Measurements from ENCODE around the gene DOC2A. TPM values are rescaled to one million over a fixed set of nuclear protein-coding genes. Genes with fewer than 3 reads are reported as not detected.
"Not testable (repeated sequence)": the region's sequence is repeated elsewhere in the genome, so short reads cannot be mapped to it uniquely, and the experiment has no call there.

Gene DOC2A
- total and polyA plus RNA-seq, 10 donors = 0.74 to 4.8 (median 2.5) TPM

DNA sequence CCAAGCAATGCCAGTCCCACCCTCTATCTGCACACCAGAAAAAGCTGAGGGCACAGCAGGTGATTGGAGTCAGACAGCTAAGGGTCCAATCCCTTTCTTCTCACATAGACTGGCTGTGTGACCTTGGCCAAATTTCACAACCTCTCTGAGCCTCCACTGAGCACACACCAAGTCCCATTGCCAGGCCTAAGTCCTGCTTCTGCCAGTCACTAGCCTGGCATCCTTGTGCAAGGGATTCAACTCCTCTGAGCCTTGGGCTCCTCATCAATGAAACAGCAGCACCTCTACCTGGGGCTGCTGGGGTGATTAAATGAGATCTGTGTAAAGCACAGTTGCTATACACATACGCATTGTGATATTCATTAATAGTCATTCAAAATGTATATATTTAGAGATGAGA lies 35.8 kb upstream of the DOC2A start:
- H3K27ac ChIP-seq = no peak overlapping the region

DNA sequence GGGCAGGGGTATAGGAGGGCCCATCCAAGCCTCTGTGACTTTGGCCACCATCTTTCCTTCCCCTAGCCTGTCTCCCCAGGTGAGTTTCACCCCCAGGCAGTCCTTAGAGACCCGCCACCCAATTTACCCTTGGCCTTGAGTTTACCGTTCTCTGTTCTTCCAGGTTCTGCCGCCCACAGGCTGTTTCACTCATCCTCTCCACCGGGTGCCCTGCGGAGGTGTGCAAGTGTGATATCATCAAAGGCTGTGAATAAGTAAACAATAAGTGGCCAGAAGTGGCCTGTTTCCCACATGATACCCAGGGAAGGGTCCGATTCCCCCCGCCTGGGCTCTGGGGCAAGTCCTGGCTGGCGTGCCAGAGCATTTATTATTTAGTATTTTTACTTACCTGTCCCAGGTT lies 35.4 kb upstream of the DOC2A start:
- no peak overlapping the region for H3K4me3 ChIP-seq
- intact Hi-C loops (cut with DNase I; ENCODE audit: low total_unique reads) = no loop called here
- no peak for TF ChIP-seq POLR2AphosphoS5 (IDR thresholded peaks at IDR 0.05)
- TF ChIP-seq, protein P1, sequence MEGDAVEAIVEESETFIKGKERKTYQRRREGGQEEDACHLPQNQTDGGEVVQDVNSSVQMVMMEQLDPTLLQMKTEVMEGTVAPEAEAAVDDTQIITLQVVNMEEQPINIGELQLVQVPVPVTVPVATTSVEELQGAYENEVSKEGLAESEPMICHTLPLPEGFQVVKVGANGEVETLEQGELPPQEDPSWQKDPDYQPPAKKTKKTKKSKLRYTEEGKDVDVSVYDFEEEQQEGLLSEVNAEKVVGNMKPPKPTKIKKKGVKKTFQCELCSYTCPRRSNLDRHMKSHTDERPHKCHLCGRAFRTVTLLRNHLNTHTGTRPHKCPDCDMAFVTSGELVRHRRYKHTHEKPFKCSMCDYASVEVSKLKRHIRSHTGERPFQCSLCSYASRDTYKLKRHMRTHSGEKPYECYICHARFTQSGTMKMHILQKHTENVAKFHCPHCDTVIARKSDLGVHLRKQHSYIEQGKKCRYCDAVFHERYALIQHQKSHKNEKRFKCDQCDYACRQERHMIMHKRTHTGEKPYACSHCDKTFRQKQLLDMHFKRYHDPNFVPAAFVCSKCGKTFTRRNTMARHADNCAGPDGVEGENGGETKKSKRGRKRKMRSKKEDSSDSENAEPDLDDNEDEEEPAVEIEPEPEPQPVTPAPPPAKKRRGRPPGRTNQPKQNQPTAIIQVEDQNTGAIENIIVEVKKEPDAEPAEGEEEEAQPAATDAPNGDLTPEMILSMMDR (IDR thresholded peaks at IDR 0.05 in 8 of 11, conservative IDR thresholded peaks at IDR 0.05 in 3 of 11) = no peak
- TF ChIP-seq POLR2A (IDR thresholded peaks at IDR 0.05) = no peak
- H3K27me3 ChIP-seq (replicated peaks in 1 of 7) = peaks cover 0 to 10% (median 0%) of the 10 kb centered on the region in 7 donors
- no peaks in the 10 kb centered on the region for H3K36me3 ChIP-seq
- WGBS, 5 donors = 75 to 81% (median 80%) methylated on average over 8 of the region's 8 CpGs
- H3K4me1 ChIP-seq = peaks cover 0 to 5% (median 0%) of the 10 kb centered on the region in 6 donors
- DNase-seq = no peak
- no peak overlapping the region for H3K27ac ChIP-seq
- H3K9me3 ChIP-seq = no peaks in the 10 kb centered on the region

More for the DNA sequence above, 35.8 kb upstream of the DOC2A start:
- 86 to 100% (median 94%) methylated on average over 1 of the region's 1 CpG for whole genome bisulfite sequencing, 5 donors
- peaks cover 0 to 5% (median 0%) of the 10 kb centered on the region in 6 donors for H3K4me1 ChIP-seq
- H3K9me3 ChIP-seq = no peaks in the 10 kb centered on the region
- peaks cover 0 to 8% (median 0%) of the 10 kb centered on the region in 7 donors for H3K27me3 ChIP-seq (replicated peaks in 1 of 7)
- DNase-seq = no peak
- intact Hi-C loops (cut with DNase I; ENCODE audit: low total_unique reads) = no loop called here
- H3K36me3 ChIP-seq = no peaks in the 10 kb centered on the region
- TF ChIP-seq POLR2A (IDR thresholded peaks at IDR 0.05) (no peak), POLR2AphosphoS5 (IDR thresholded peaks at IDR 0.05) (no peak)
- no peak overlapping the region for H3K4me3 ChIP-seq

DNA sequence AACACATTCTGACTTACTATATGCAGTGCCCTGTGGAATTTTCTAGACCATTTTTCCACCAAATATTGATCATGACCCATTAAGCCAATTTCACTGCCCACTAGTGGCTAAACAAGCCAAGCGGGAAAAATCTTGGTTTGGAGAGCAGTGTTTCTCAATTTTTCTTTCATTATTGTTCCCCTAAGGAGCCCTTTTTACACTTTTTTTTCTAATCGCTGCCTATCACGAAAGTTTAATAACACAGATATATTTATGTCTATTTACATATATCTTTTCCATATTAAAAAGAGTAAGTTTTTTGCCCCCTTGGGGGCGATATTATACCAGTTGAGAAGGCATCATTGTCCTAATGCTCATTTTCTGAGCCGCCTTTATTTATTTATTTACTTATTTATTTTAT lies 31.0 kb upstream of the DOC2A start:
- Histone ChIP-seq H3K36me3 (no peaks in the 10 kb centered on the region), H3K4me3 (no peak overlapping the region), H3K9me3 (no peaks in the 10 kb centered on the region), H3K4me1 (peaks cover 0 to 10% (median 0%) of the 10 kb centered on the region in 6 donors), H3K27me3 (replicated peaks in 1 of 7) (peaks cover 0 to 10% (median 0%) of the 10 kb centered on the region in 7 donors), H3K27ac (no peak overlapping the region)
- intact Hi-C loops (cut with DNase I; ENCODE audit: low total_unique reads) = no loop called here
- WGBS, 5 donors = 27 to 37% (median 28%) methylated on average over 5 of the region's 5 CpGs
- TF ChIP-seq, protein P1 (IDR thresholded peaks at IDR 0.05 in 8 of 11, conservative IDR thresholded peaks at IDR 0.05 in 3 of 11) = peak in 7 of 11 experiments; percentile 10 to 46 (median 19)
- no peak for TF ChIP-seq POLR2AphosphoS5 (IDR thresholded peaks at IDR 0.05)
- no peak for DNase-seq

DNA sequence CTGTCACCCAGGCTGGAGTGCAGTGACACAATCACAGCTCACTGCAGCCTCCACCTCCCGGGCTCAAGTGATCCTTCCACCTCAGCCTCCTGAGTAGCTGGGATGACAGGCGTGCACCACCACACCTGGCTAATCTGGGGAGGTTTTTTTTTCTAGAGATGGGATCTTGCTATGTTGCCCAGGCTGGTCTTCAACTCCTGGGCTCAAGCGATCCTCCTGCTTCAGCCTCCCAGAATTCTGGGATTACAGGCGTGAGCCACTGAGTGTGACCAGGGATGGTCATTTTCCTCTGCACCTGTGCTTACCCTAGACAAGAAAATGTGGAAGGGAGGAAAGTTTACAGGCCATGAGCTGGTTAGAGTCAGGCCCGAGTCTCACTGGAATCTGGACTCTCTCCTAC lies 29.9 kb upstream of the DOC2A start:
- H3K9me3 ChIP-seq; H3K4me3 ChIP-seq; intact Hi-C loops (cut with DNase I; ENCODE audit: low total_unique reads); H3K36me3 ChIP-seq; H3K27ac ChIP-seq; DNase-seq: not testable (repeated sequence)
- Histone ChIP-seq H3K4me1 (peaks cover 0 to 10% (median 0%) of the 10 kb centered on the region in 6 donors), H3K27me3 (replicated peaks in 1 of 7) (peaks cover 0 to 19% (median 0%) of the 10 kb centered on the region in 7 donors)
- 83 to 94% (median 87%) methylated on average over 4 to 5 of the region's 5 CpGs for WGBS, 5 donors

DNA sequence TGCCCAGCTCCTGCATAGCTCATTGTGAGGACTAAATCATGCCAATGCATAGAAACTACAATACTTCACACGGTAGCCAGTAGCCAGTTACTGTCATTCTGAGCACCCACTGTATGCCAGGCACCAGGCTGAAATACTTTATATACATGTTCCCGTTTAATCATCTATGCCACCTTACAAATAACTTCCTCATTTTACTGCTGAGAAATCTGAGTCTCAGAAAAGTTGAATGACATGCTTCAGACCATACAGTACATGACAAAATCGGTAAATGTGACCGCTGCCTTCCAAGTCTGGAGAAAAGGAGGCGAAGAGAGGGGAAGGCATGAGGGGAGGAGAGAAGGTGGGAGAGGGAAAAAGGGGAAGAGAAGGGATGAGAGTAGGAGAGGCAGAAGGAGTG lies 29.4 kb upstream of the DOC2A start:
- H3K27ac ChIP-seq = no peak overlapping the region
- WGBS, 5 donors = 22 to 39% (median 33%) methylated on average over 5 of the region's 5 CpGs
- H3K4me1 ChIP-seq = peaks cover 0 to 10% (median 0%) of the 10 kb centered on the region in 6 donors
- H3K4me3 ChIP-seq = no peak overlapping the region
- H3K9me3 ChIP-seq = no peaks in the 10 kb centered on the region
- H3K27me3 ChIP-seq (replicated peaks in 1 of 7) = peaks cover 0 to 24% (median 0%) of the 10 kb centered on the region in 7 donors
- intact Hi-C loops (cut with DNase I; ENCODE audit: low total_unique reads) = no loop called here
- TF ChIP-seq, protein P1 (IDR thresholded peaks at IDR 0.05 in 8 of 11, conservative IDR thresholded peaks at IDR 0.05 in 3 of 11) = no peak
- TF ChIP-seq POLR2A (IDR thresholded peaks at IDR 0.05) (no peak), POLR2AphosphoS5 (IDR thresholded peaks at IDR 0.05) (no peak)
- H3K36me3 ChIP-seq = no peaks in the 10 kb centered on the region
- DNase-seq = no peak
